Measurements from ENCODE around the gene RAPGEF6. TPM values are rescaled to one million over a fixed set of nuclear protein-coding genes. Genes with fewer than 3 reads are reported as not detected.

RAPGEF6 gene
- total RNA-seq, 4 donors from 2014 or later: 17.2 to 23.3 (median 20.1) TPM

DNA sequence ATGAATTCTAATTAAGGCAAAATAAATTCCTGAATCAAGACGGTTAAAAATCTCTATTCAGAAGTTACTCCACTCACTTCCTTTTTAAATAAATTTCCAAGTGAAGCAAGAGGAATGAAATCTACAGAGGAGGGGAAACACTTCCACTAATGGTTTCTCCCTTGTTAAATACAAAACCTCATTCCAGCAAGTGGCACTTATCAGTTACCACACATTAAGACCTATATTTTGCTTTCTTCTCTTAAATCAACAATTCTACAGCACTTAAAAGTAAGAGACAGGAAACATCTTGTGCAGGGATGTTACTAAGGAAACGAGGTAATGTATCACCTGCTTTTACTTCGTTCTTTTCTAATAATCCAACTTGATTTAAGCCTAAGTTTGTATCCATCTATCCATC, 172.6 kb downstream of the RAPGEF6 start:
- no peaks in the 10 kb centered on the region for H3K27me3 ChIP-seq
- no peak for TF ChIP-seq POLR2A (IDR thresholded peaks at IDR 0.05; ENCODE audit: low read depth)
- TF ChIP-seq POLR2AphosphoS5 (IDR thresholded peaks at IDR 0.05): no peak
- TF ChIP-seq EP300 (IDR thresholded peaks at IDR 0.05): no peak
- H3K4me1 ChIP-seq: peaks cover 0 to 8% (median 3%) of the 10 kb centered on the region in 4 donors
- no peak overlapping the region for H3K4me3 ChIP-seq
- no peaks in the 10 kb centered on the region for H3K9me3 ChIP-seq
- peaks cover 0 to 26% (median 6%) of the 10 kb centered on the region in 4 donors for H3K36me3 ChIP-seq
- H3K27ac ChIP-seq (replicated peaks in 1 of 4): no peak overlapping the region
- no peak for DNase-seq (ENCODE audit: extremely low spot score)
- WGBS: 52% methylated on average over 3 of the region's 3 CpGs
- intact Hi-C loops (cut with DNase I): no loop called here

DNA sequence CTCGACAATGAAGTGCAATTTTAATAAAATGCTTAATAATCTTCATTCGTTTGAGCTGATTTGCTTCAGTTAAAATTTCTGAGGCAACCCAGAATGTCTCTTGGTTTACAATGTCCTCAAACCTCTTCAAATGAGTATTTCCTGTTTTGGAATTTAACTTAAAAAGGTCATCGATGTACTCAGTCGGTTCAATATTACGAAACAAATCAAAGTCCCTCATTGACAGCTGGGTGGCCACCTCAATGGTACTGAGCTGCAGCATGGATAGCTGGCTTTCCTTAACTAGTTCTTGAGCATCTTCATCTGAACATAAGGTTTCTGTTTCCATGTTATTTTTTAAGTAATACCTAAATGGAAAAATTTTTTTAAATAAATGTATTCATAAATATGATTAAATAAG, 173.3 kb downstream of the RAPGEF6 start:
- Histone ChIP-seq H3K36me3 (peaks cover 0 to 24% (median 5%) of the 10 kb centered on the region in 4 donors), H3K4me3 (no peak overlapping the region), H3K27ac (replicated peaks in 1 of 4) (no peak overlapping the region), H3K9me3 (no peaks in the 10 kb centered on the region), H3K4me1 (peaks cover 0 to 13% (median 4%) of the 10 kb centered on the region in 4 donors), H3K27me3 (no peaks in the 10 kb centered on the region)
- whole genome bisulfite sequencing: 87% methylated on average over 5 of the region's 5 CpGs
- intact Hi-C loops (cut with DNase I): no loop called here
- no peak for DNase-seq (ENCODE audit: extremely low spot score)
- TF ChIP-seq, protein P1, sequence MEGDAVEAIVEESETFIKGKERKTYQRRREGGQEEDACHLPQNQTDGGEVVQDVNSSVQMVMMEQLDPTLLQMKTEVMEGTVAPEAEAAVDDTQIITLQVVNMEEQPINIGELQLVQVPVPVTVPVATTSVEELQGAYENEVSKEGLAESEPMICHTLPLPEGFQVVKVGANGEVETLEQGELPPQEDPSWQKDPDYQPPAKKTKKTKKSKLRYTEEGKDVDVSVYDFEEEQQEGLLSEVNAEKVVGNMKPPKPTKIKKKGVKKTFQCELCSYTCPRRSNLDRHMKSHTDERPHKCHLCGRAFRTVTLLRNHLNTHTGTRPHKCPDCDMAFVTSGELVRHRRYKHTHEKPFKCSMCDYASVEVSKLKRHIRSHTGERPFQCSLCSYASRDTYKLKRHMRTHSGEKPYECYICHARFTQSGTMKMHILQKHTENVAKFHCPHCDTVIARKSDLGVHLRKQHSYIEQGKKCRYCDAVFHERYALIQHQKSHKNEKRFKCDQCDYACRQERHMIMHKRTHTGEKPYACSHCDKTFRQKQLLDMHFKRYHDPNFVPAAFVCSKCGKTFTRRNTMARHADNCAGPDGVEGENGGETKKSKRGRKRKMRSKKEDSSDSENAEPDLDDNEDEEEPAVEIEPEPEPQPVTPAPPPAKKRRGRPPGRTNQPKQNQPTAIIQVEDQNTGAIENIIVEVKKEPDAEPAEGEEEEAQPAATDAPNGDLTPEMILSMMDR (IDR thresholded peaks at IDR 0.05): no peak
- TF ChIP-seq EP300 (IDR thresholded peaks at IDR 0.05): no peak
- TF ChIP-seq POLR2A (IDR thresholded peaks at IDR 0.05; ENCODE audit: low read depth): no peak
- no peak for TF ChIP-seq POLR2AphosphoS5 (IDR thresholded peaks at IDR 0.05)

DNA sequence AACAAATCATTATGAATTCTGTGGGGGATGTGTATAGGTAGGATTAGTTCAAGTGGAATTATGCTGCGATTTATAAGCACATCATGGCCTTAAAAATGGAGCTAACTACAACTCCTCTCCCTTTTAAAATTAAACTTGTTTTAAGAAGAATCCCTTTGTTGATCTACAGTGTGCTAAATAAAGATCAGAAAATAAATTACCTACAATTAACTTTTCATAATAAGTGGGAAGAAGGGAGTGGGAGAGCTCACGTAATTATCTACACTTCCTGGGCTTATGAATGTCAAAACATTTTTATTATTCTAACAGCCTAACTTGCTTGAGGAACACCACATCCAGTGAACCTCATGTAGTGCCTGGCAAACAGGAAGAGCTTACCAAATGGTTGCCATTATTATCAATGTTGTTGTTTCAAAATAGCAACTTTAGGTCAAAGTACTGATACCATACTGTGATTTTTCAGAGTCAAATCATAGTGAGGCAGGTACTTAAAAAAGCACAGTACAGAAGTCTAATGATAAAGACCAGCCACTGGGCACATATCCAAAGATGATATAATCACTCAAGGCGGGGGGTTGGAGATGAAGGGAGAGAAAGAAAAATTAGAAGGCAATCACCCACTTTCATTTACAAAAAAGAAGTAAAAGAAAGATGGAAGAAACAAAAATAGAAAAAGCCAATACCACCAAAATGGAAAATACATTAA, 174.0 kb downstream of the RAPGEF6 start:
- intact Hi-C loops (cut with DNase I): no loop called here
- 46% methylated on average over 3 of the region's 3 CpGs for WGBS

DNA sequence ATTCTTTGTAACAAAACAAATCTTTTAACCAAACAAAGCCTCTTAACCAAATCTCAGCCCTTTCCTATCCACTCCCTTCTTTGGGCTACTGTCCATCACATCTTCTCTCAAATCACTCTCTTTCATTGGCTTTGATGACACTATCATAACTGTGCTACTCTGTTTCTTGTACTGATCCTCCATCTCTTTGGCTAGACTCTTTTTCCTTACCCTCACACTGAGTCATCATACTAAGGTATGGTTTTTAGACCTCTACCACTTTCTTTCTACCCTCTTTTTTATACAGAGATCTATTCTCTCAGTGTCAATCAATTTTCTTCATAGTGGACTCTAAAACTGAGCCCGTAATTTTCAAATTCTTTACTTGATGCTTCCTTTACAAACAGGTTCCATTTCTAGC, 174.9 kb downstream of the RAPGEF6 start:
- H3K9me3 ChIP-seq: no peaks in the 10 kb centered on the region
- DNase-seq (ENCODE audit: extremely low spot score): no peak
- TF ChIP-seq POLR2A (IDR thresholded peaks at IDR 0.05; ENCODE audit: low read depth) (no peak), EP300 (IDR thresholded peaks at IDR 0.05) (no peak), POLR2AphosphoS5 (IDR thresholded peaks at IDR 0.05) (no peak)
- TF ChIP-seq, protein P1 (IDR thresholded peaks at IDR 0.05): no peak
- WGBS: 96% methylated on average over 1 of the region's 1 CpG
- H3K4me3 ChIP-seq: no peak overlapping the region
- no peak overlapping the region for H3K27ac ChIP-seq (replicated peaks in 1 of 4)
- H3K4me1 ChIP-seq: peaks cover 0 to 16% (median 4%) of the 10 kb centered on the region in 4 donors
- intact Hi-C loops (cut with DNase I): no loop called here
- H3K27me3 ChIP-seq: no peaks in the 10 kb centered on the region
- H3K36me3 ChIP-seq: peaks cover 3 to 23% (median 8%) of the 10 kb centered on the region in 4 donors

More for the DNA sequence above, 174.0 kb downstream of the RAPGEF6 start:
- no peak for DNase-seq (ENCODE audit: extremely low spot score)
- H3K4me1 ChIP-seq: peaks cover 0 to 16% (median 4%) of the 10 kb centered on the region in 4 donors
- H3K36me3 ChIP-seq: peaks cover 0 to 17% (median 3%) of the 10 kb centered on the region in 4 donors
- H3K4me3 ChIP-seq: no peak overlapping the region
- no peaks in the 10 kb centered on the region for H3K9me3 ChIP-seq
- TF ChIP-seq, protein P1 (IDR thresholded peaks at IDR 0.05): no peak
- TF ChIP-seq POLR2A (IDR thresholded peaks at IDR 0.05; ENCODE audit: low read depth): no peak
- no peak for TF ChIP-seq EP300 (IDR thresholded peaks at IDR 0.05)
- TF ChIP-seq POLR2AphosphoS5 (IDR thresholded peaks at IDR 0.05): no peak
- no peak overlapping the region for H3K27ac ChIP-seq (replicated peaks in 1 of 4)
- H3K27me3 ChIP-seq: no peaks in the 10 kb centered on the region

DNA sequence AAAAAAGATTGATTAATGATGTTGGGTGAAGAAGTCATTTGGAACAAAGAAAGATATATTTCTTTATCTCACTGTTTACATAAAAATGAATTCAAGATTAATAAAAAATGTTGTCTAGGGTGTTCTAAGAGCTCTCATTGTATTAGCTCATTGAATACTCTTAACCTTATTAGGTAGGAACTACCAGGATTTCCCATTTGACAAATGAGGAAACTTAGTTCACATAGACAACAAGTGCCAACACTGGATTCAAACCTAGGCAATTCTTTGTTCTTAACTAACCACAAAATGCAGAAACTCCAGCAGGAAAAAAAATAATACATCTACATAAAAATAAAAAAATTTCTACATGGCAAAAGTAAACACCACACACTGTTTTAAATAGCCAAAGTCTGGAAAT, 175.8 kb downstream of the RAPGEF6 start:
- no peak for DNase-seq (ENCODE audit: extremely low spot score)
- H3K9me3 ChIP-seq: no peaks in the 10 kb centered on the region
- no peaks in the 10 kb centered on the region for H3K27me3 ChIP-seq
- intact Hi-C loops (cut with DNase I): no loop called here
- H3K4me1 ChIP-seq: peaks cover 0 to 16% (median 4%) of the 10 kb centered on the region in 4 donors
- TF ChIP-seq, protein P1 (IDR thresholded peaks at IDR 0.05): no peak
- TF ChIP-seq POLR2A (IDR thresholded peaks at IDR 0.05; ENCODE audit: low read depth): no peak
- no peak for TF ChIP-seq POLR2AphosphoS5 (IDR thresholded peaks at IDR 0.05)
- TF ChIP-seq EP300 (IDR thresholded peaks at IDR 0.05): no peak
- H3K27ac ChIP-seq (replicated peaks in 1 of 4): no peak overlapping the region
- peaks cover 6 to 27% (median 12%) of the 10 kb centered on the region in 4 donors for H3K36me3 ChIP-seq
- no peak overlapping the region for H3K4me3 ChIP-seq
